D721Med (cell line): ENCODE measurements around the gene GPC6.

Experiments
- DNase-seq: peaks from one replicate; pipeline ENCODE4 v3.0.0; 2011; ENCODE audit warnings: low spot score; ENCODE audit not compliant: insufficient read length
- FAIRE-seq: peaks from 2 replicates; lab custom pipeline; 2011; peaks lifted over from hg19 to GRCh38; lab: Jason Lieb, UNC
- CTCF ChIP-seq: IDR thresholded peaks from 2 replicates; pipeline ENCODE4 v1.5.1; 2012; ENCODE audit warnings: mild to moderate bottlenecking, control low read depth; ENCODE audit not compliant: insufficient read depth; ENCODE audit errors: missing control alignments

The GPC6 gene

DNA sequence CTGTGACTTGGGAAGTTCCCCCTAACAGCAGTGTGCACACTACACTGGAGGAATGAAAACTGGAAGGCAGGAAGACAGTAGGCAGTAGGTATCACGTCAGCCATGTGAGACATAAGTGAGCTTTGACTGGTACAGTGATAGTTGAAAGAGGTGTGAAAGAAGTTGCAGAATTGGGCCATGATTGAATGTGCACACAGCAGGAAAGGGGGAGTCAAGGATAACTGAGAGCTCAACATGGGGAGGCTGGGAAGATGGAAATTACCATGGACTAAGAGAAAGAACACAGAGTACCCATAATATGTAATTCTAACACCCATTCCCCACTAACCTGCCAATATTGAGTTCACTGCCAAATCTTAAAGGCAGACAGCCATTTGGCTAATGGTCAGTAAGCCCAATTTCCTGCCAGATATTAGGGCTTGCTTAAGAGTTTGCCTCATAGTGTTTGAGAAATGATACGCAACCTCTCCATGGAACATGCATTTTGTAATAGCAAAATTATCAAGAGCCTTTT, 931.2 kb downstream of the GPC6 start:
- TF ChIP-seq CTCF: no peak
- peak; percentile 16 for FAIRE-seq

GRCh38 chr13:94160875-94161274, 934.3 kb downstream of the GPC6 start:
- no peak for TF ChIP-seq CTCF
- DNase-seq (no peak), FAIRE-seq (peak; percentile 44)

More for the DNA sequence above, 931.2 kb downstream of the GPC6 start:
- DNase-seq: no peak

DNA sequence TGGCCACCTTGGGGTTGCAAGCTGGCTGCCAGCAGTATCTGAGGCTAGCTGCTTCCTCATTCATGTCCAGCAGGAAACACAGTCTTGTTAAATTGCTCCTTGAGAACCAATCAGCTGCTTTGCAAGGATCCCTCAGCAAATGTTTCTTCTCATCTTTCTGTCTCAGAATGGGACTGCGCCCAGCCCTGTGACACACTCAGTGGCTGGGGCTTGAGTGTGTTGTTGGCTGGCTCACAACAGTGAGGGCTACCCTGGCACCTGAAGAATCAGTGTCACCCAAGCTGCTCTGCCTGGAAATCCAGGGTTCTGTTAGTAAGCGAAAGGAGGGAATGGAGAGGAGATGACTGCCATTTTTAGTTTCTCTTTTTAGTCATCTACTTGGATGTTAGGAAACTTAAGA, 935.7 kb downstream of the GPC6 start:
- no peak for FAIRE-seq
- DNase-seq: no peak
- TF ChIP-seq CTCF: no peak

DNA sequence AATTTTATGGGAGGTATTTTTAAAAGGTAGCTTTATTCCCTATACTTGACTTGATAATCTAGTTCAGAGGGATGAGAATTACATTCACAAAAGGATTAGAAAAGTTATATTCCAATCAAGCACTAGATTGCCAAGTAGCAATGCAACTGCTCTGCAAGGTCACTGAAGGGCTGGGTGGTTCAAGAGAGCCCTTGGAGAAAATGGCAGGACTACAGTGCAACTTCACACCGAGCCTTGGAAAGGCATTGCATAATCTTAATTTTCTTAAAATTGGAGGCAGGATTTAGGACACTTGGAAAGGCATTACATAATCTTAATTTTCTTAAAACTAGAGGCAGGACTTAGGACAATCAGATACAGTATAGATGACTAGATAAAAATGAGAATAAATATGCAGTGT, 936.9 kb downstream of the GPC6 start:
- FAIRE-seq: no peak
- no peak for DNase-seq
- TF ChIP-seq CTCF: no peak

DNA sequence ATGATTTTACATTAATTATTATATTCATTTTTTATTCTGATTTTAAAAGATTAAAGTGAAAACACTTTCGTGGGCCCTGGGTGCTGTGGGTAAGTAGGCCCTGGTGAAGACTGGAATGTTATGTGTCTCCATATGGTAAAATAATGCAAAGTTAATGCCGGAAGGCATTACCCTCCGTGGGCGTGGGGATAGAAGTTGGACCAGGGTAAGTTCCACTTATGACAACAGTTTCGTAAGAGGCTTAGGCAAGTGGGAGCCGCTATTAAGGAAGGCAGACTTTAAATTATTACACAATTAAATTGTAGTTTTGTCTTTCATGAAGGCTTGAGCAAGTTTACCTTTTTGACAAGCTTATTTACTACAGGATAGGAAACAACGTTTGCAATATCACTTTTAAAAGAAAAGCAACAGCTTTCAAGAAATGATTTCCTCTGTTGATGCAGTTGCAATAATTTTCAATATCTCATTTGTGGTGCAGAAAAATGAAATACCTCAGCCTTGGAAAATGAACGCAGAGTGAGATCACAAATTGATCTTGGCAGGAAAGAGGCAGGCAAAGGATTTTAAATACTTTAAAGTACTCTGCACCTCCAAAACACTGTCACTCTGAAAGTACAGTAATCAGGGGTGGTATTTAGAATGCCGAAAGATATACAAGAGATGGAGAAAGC, 942.3 kb downstream of the GPC6 start:
- TF ChIP-seq CTCF: no peak
- FAIRE-seq (no peak), DNase-seq (no peak)

- no peak for FAIRE-seq
- TF ChIP-seq CTCF: no peak
- DNase-seq: no peak
These were observed 943.0 kb downstream of the GPC6 start for GRCh38 chr13:94169454-94170144.

DNA sequence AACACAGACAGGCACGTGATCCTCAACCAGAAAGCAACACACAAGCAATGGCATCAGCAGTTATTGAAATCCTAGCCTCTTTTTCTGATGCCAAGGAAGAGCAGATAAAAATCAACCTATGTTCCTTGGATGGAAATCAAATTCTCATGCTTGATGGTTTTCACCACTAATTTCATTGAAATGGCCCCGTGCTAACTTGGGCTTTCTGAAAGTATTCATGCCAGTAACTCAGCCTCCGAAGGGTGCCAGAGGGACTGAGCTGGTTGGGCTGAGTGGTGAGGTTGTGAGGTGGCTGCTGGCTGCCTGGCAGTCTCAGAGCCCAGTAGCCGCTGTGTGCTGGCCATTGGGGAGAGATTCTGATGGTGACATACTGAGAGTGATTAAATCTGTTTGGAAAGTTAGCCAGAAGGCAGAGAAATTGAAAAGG, 943.6 kb downstream of the GPC6 start:
- no peak for FAIRE-seq
- no peak for TF ChIP-seq CTCF
- no peak for DNase-seq
